Effector CD8-positive, alpha-beta T cell (primary cell): ENCODE results near the gene HS3ST4.
"Not testable (repeated sequence)": the region's sequence is repeated elsewhere in the genome, so short reads cannot be mapped to it uniquely, and the experiment has no call there.

Experiments used
- DNase-seq: peaks from one replicate; lab custom pipeline; 2025; lab: John Stamatoyannopoulos, UW

Gene HS3ST4

GRCh38 chr16:25730396-25730795 lies 38.6 kb downstream of the HS3ST4 start:
- DNase-seq: no peak

GRCh38 chr16:25734430-25735385 lies 42.9 kb downstream of the HS3ST4 start:
- no peak for DNase-seq

- DNase-seq: no peak
Observed at GRCh38 chr16:25735645-25736044, 43.9 kb downstream of the HS3ST4 start.

GRCh38 chr16:25747160-25747758 lies 55.5 kb downstream of the HS3ST4 start:
- no peak for DNase-seq

- no peak for DNase-seq
Observed at GRCh38 chr16:25748092-25748654, 56.4 kb downstream of the HS3ST4 start.

GRCh38 chr16:25750488-25751216 lies 58.9 kb downstream of the HS3ST4 start:
- no peak for DNase-seq

GRCh38 chr16:25751230-25751835 lies 59.6 kb downstream of the HS3ST4 start:
- no peak for DNase-seq

GRCh38 chr16:25764466-25764865 lies 72.7 kb downstream of the HS3ST4 start:
- no peak for DNase-seq

GRCh38 chr16:25771216-25771615 lies 79.5 kb downstream of the HS3ST4 start:
- DNase-seq: no peak

GRCh38 chr16:25771812-25772568 lies 80.2 kb downstream of the HS3ST4 start:
- DNase-seq: no peak

GRCh38 chr16:25776214-25776613 lies 84.5 kb downstream of the HS3ST4 start:
- DNase-seq: not testable (repeated sequence)

- no peak for DNase-seq
Observed at GRCh38 chr16:25783226-25783625, 91.5 kb downstream of the HS3ST4 start.

GRCh38 chr16:25785361-25785760 lies 93.6 kb downstream of the HS3ST4 start:
- no peak for DNase-seq

GRCh38 chr16:25786748-25787147 lies 95.0 kb downstream of the HS3ST4 start:
- no peak for DNase-seq

GRCh38 chr16:25788637-25789036 lies 96.9 kb downstream of the HS3ST4 start:
- DNase-seq: no peak

GRCh38 chr16:25796239-25796638 lies 104.5 kb downstream of the HS3ST4 start:
- DNase-seq: no peak

GRCh38 chr16:25798065-25798464 lies 106.3 kb downstream of the HS3ST4 start:
- DNase-seq: no peak

GRCh38 chr16:25799816-25800215 lies 108.1 kb downstream of the HS3ST4 start:
- no peak for DNase-seq

- no peak for DNase-seq
Observed at GRCh38 chr16:25812215-25812614, 120.5 kb downstream of the HS3ST4 start.

GRCh38 chr16:25817295-25817694 lies 125.5 kb downstream of the HS3ST4 start:
- DNase-seq: no peak

- no peak for DNase-seq
Observed at GRCh38 chr16:25817876-25818275, 126.1 kb downstream of the HS3ST4 start.
